Activated T-helper 1 cell treated with anti-CD3 and anti-CD28 coated beads, Interleukin-12 subunit alpha, Interleukin-12 subunit beta, Interleukin-2, Interleukin-4 antibody, amounts not matched to agents 30 ng/mL and 10 ng/mL and 1 ng/mL, durations not matched to agents 14 hours and 24 hours and 36 hours (primary cell): ENCODE results near the gene USP3. TPM values are rescaled to one million over a fixed set of nuclear protein-coding genes. Genes with fewer than 3 reads are reported as not detected.

Experiments used
- DNase-seq: peaks from one replicate; pipeline ENCODE4 v3.0.0; 2021; ENCODE audit warnings: low spot score
- H3K27ac Mint-ChIP-seq: one replicate; pipeline ENCODE4 v1.8.0; 2021; ENCODE audit warnings: mild to moderate bottlenecking, mixed read lengths
- H3K27me3 Mint-ChIP-seq: one replicate; pipeline ENCODE4 v1.8.0; 2022; ENCODE audit warnings: mild to moderate bottlenecking, moderate library complexity, mixed read lengths; ENCODE audit not compliant: insufficient read depth
- H3K36me3 Mint-ChIP-seq: one replicate; pipeline ENCODE4 v1.8.0; 2021; ENCODE audit warnings: low read depth, mixed read lengths
- H3K4me1 Mint-ChIP-seq: one replicate; pipeline ENCODE4 v1.8.0; 2021; ENCODE audit warnings: low read depth, mixed read lengths
- H3K4me3 Mint-ChIP-seq: one replicate; pipeline ENCODE4 v1.8.0; 2021; ENCODE audit warnings: mild to moderate bottlenecking, moderate library complexity, mixed read lengths
- H3K9me3 Mint-ChIP-seq: one replicate; pipeline ENCODE4 v1.8.0; 2021; ENCODE audit warnings: mixed read lengths
- intact Hi-C: fragments of 100-400 bp; cut with micrococcal nuclease; formaldehyde crosslinking; loops from one replicate; pipeline ENCODE4 v1.15.1; 2024
- total RNA-seq: library from RNA; stranded (reverse); gene quantifications from 2 replicates; pipeline ENCODE4 v1.2.3, GENCODE V29; 2022

Gene USP3
- total RNA-seq, 1 donor from 2014 or later, result 46.9 TPM

- Mint-ChIP-seq H3K27ac (no peak overlapping the region), H3K4me3 (no peak overlapping the region), H3K4me1 (peaks cover 13% of the 10 kb centered on the region), H3K36me3 (no peaks in the 10 kb centered on the region), H3K27me3 (no peaks in the 10 kb centered on the region), H3K9me3 (no peaks in the 10 kb centered on the region)
- intact Hi-C loops, result no loop called here
- no peak for DNase-seq
Observed at GRCh38 chr15:63492541-63493077, 11.8 kb upstream of the USP3 start.

GRCh38 chr15:63493436-63493835 is 11.0 kb upstream of the USP3 start:
- H3K4me1 Mint-ChIP-seq, result peaks cover 13% of the 10 kb centered on the region
- no peaks in the 10 kb centered on the region for H3K27me3 Mint-ChIP-seq
- H3K9me3 Mint-ChIP-seq, result no peaks in the 10 kb centered on the region
- no peaks in the 10 kb centered on the region for H3K36me3 Mint-ChIP-seq
- H3K4me3 Mint-ChIP-seq, result no peak overlapping the region
- no peak for DNase-seq
- intact Hi-C loops, result no loop called here
- H3K27ac Mint-ChIP-seq, result peak overlapping the region; percentile 45

- Mint-ChIP-seq H3K36me3 (no peaks in the 10 kb centered on the region), H3K27me3 (no peaks in the 10 kb centered on the region), H3K4me1 (peaks cover 13% of the 10 kb centered on the region), H3K4me3 (no peak overlapping the region), H3K27ac (peak overlapping the region; percentile 26), H3K9me3 (no peaks in the 10 kb centered on the region)
- intact Hi-C loops, result no loop called here
- no peak for DNase-seq
Observed at GRCh38 chr15:63494408-63494807, 10.0 kb upstream of the USP3 start.

GRCh38 chr15:63495343-63495742 is 9.1 kb upstream of the USP3 start:
- Mint-ChIP-seq H3K4me3 (no peak overlapping the region), H3K27me3 (no peaks in the 10 kb centered on the region), H3K9me3 (no peaks in the 10 kb centered on the region), H3K27ac (no peak overlapping the region), H3K4me1 (peaks cover 17% of the 10 kb centered on the region), H3K36me3 (peaks cover 3% of the 10 kb centered on the region)
- intact Hi-C loops, result loop anchor here (1.0 to 5.0 kb wide), 2 partner anchors 8 to 283 kb away; no protein-coding TSS in a partner anchor
- DNase-seq, result no peak

- H3K4me3 Mint-ChIP-seq, result no peak overlapping the region
- intact Hi-C loops, result loop anchor here (1.0 to 5.0 kb wide), 2 partner anchors 7 to 284 kb away; no protein-coding TSS in a partner anchor
- peaks cover 21% of the 10 kb centered on the region for H3K4me1 Mint-ChIP-seq
- no peak for DNase-seq
- no peaks in the 10 kb centered on the region for H3K27me3 Mint-ChIP-seq
- peaks cover 3% of the 10 kb centered on the region for H3K36me3 Mint-ChIP-seq
- H3K9me3 Mint-ChIP-seq, result no peaks in the 10 kb centered on the region
- H3K27ac Mint-ChIP-seq, result no peak overlapping the region
Observed at GRCh38 chr15:63495780-63496488, 8.5 kb upstream of the USP3 start.

- peaks cover 3% of the 10 kb centered on the region for H3K36me3 Mint-ChIP-seq
- no peaks in the 10 kb centered on the region for H3K9me3 Mint-ChIP-seq
- intact Hi-C loops, result loop anchor here (1.0 to 5.0 kb wide), 4 partner anchors 11 to 286 kb away; no protein-coding TSS in a partner anchor
- H3K4me3 Mint-ChIP-seq, result no peak overlapping the region
- no peaks in the 10 kb centered on the region for H3K27me3 Mint-ChIP-seq
- no peak overlapping the region for H3K27ac Mint-ChIP-seq
- peak; percentile 59 for DNase-seq
- H3K4me1 Mint-ChIP-seq, result peaks cover 33% of the 10 kb centered on the region
Observed at GRCh38 chr15:63497642-63498467, 6.5 kb upstream of the USP3 start.

- Mint-ChIP-seq H3K4me1 (peaks cover 44% of the 10 kb centered on the region), H3K4me3 (no peak overlapping the region), H3K9me3 (no peaks in the 10 kb centered on the region), H3K36me3 (peaks cover 3% of the 10 kb centered on the region), H3K27me3 (no peaks in the 10 kb centered on the region), H3K27ac (no peak overlapping the region)
- no peak for DNase-seq
- intact Hi-C loops, result loop anchor here (5.0 kb wide), 1 partner anchor 287 kb away; no protein-coding TSS in a partner anchor
Observed at GRCh38 chr15:63499175-63499549, 5.2 kb upstream of the USP3 start.

- no peak for DNase-seq
- Mint-ChIP-seq H3K4me1 (peaks cover 44% of the 10 kb centered on the region), H3K27me3 (no peaks in the 10 kb centered on the region), H3K27ac (no peak overlapping the region), H3K36me3 (peaks cover 3% of the 10 kb centered on the region), H3K4me3 (no peak overlapping the region), H3K9me3 (no peaks in the 10 kb centered on the region)
- intact Hi-C loops, result loop anchor here (5.0 to 10.0 kb wide), 4 partner anchors 287 to 965 kb away; partner anchors contain the start of genes CIAO2A, HERC1 and ZNF609
Observed at GRCh38 chr15:63499611-63500010, 4.8 kb upstream of the USP3 start.

GRCh38 chr15:63500265-63501250 is 3.8 kb upstream of the USP3 start:
- Mint-ChIP-seq H3K4me1 (peaks cover 45% of the 10 kb centered on the region), H3K9me3 (no peaks in the 10 kb centered on the region), H3K27me3 (no peaks in the 10 kb centered on the region), H3K36me3 (peaks cover 3% of the 10 kb centered on the region), H3K27ac (peak overlapping the region; percentile 32), H3K4me3 (peak overlapping the region; percentile 78)
- intact Hi-C loops, result loop anchor here (5.0 to 10.0 kb wide), 3 partner anchors 334 to 964 kb away; partner anchors contain the start of genes CIAO2A, HERC1 and ZNF609
- DNase-seq, result no peak

GRCh38 chr15:63501256-63502089 is 2.9 kb upstream of the USP3 start:
- Mint-ChIP-seq H3K4me1 (peaks cover 53% of the 10 kb centered on the region), H3K9me3 (no peaks in the 10 kb centered on the region), H3K27ac (peak overlapping the region; percentile 93), H3K36me3 (peaks cover 3% of the 10 kb centered on the region), H3K27me3 (no peaks in the 10 kb centered on the region), H3K4me3 (peak overlapping the region; percentile 78)
- intact Hi-C loops, result loop anchor here (5.0 to 10.0 kb wide), 3 partner anchors 333 to 963 kb away; partner anchors contain the start of genes CIAO2A, HERC1 and ZNF609
- no peak for DNase-seq

- Mint-ChIP-seq H3K9me3 (no peaks in the 10 kb centered on the region), H3K4me1 (peaks cover 61% of the 10 kb centered on the region)
- intact Hi-C loops, result loop anchor here (5.0 to 10.0 kb wide), 3 partner anchors 333 to 963 kb away; partner anchors contain the start of genes CIAO2A, HERC1 and ZNF609
Observed at GRCh38 chr15:63502137-63502766, 2.1 kb upstream of the USP3 start.

More at GRCh38 chr15:63502137-63502766, 2.1 kb upstream of the USP3 start:
- H3K36me3 Mint-ChIP-seq, result peaks cover 4% of the 10 kb centered on the region
- H3K27me3 Mint-ChIP-seq, result no peaks in the 10 kb centered on the region
- peak overlapping the region; percentile 93 for H3K27ac Mint-ChIP-seq
- peak overlapping the region; percentile 78 for H3K4me3 Mint-ChIP-seq
- DNase-seq, result no peak
